NCI-H2107 treated with DMSO at 0.1 percent for 48 hours (cell line): ENCODE data around the gene SLC2A11.
"Not testable (repeated sequence)": the region's sequence is repeated elsewhere in the genome, so short reads cannot be mapped to it uniquely, and the experiment has no call there.

Source experiments
- DNase-seq: peaks from one replicate; lab custom pipeline; 2025; ENCODE audit not compliant: unreplicated experiment; lab: John Stamatoyannopoulos, UW

The SLC2A11 gene

GRCh38 chr22:23884140-23884539 lies 26.5 kb downstream of the SLC2A11 start:
- no peak for DNase-seq

GRCh38 chr22:23888615-23889401 lies 31.1 kb downstream of the SLC2A11 start:
- no peak for DNase-seq

DNA sequence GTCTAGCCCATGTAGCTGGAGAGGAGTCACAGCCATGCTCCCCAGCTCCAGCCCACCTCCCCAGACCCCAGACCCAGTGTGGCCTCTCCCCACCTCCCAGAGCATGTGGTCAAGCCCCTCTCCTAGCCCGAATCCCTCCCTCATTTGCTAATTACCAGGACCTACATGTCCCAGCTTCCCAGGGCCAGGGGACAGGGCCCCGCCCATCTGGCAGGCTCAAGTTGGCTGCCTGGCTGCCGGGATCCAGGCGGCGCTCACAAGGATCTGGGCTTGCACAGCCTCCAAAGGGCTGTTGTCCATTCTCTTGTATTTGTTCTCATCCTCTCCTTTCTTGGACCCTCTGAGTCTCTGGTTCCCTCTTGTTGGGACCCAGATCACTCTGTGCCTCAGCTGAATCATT lies 31.9 kb downstream of the SLC2A11 start:
- no peak for DNase-seq

DNA sequence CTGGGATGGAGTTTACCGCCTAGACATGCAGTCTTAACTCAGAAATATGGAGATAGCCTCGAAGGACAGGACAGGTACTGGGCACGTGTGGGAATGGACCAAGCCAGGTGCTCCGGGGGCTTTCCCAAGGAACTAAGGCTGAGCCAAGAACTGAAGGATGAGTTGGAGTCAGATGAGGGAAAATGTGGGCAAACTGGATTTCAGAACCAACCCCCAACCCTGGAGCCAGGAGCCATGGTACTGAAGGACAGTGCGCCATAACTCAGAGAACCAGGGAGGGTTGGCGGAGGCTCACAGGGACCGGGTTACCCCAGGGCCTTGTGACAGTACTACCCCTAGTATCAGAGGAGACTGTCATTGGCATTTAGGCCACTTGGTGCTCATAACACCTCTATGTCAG lies 34.1 kb downstream of the SLC2A11 start:
- DNase-seq = no peak

- no peak for DNase-seq
These were observed 34.5 kb downstream of the SLC2A11 start for GRCh38 chr22:23892130-23892529.

DNA sequence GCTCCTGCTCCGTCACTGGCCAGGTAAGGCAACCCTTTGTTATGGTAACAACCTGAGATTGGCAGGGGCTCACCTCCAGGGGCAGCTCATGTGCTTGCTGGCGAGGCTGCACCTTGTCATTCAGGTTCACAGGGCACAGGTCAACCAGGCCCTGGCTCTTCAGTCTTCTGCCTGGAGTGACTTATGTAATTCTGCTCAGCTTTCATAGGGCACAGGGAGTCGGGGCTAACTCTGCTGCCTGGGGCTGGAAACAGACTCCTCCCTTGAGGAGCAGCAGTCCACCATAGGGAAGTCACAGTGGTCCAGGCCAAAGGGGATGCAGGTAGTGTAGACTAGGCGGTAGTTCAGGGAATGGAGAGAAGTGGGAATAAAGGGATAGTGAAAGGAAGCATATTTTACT lies 35.0 kb downstream of the SLC2A11 start:
- no peak for DNase-seq

GRCh38 chr22:23893121-23893944 lies 35.7 kb downstream of the SLC2A11 start:
- DNase-seq = no peak

GRCh38 chr22:23893945-23894709 lies 36.5 kb downstream of the SLC2A11 start, which contains the start of gene MIF:
Gene MIF (plus strand): TSS chr22:23894383. CDS start chr22:23894475, 92 bp downstream.
- DNase-seq = peak; percentile 79

DNA sequence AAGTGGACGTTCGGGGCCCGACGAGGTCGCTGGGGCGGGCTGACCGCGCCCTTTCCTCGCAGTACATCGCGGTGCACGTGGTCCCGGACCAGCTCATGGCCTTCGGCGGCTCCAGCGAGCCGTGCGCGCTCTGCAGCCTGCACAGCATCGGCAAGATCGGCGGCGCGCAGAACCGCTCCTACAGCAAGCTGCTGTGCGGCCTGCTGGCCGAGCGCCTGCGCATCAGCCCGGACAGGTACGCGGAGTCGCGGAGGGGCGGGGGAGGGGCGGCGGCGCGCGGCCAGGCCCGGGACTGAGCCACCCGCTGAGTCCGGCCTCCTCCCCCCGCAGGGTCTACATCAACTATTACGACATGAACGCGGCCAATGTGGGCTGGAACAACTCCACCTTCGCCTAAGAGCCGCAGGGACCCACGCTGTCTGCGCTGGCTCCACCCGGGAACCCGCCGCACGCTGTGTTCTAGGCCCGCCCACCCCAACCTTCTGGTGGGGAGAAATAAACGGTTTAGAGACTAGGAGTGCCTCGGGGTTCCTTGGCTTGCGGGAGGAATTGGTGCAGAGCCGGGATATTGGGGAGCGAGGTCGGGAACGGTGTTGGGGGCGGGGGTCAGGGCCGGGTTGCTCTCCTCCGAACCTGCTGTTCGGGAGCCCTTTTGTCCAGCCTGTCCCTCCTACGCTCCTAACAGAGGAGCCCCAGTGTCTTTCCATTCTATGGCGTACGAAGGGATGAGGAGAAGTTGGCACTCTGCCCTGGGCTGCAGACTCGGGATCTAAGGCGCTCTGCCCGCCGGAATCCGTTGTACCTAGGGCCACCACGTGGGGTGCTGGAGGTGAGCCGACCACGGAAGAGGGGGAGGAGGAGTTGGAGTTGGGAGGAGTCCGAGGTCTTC lies 37.3 kb downstream of the SLC2A11 start:
- peak; percentile 15 for DNase-seq

DNA sequence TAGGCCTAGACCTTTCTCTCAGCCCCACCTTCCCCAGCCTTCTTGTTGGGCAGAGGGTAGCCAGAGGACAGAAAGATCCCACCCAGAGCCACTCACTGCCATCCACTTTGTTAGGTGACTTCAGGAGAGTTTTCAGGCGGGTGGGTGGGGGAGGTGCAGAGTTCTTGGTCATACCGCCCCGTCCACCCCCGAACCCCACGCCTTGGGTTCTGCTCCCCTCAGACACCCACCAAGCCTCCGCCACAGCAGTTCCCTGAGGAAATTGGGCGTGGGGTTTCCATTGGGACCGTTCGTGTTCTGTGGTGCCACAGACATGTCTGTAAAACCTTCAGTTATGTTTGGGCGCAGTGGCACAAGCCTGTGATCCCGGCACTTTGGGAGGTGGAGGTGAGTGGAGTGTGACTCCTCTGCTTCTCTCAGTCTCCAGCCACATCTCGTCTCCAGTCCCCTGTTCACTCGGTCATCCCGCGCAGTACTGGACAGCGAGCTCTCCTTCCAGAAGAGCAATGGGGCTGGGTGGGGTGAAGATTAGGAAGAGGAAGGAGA lies 38.0 kb downstream of the SLC2A11 start:
- DNase-seq = no peak

GRCh38 chr22:23896166-23896522 lies 38.5 kb downstream of the SLC2A11 start:
- no peak for DNase-seq

DNA sequence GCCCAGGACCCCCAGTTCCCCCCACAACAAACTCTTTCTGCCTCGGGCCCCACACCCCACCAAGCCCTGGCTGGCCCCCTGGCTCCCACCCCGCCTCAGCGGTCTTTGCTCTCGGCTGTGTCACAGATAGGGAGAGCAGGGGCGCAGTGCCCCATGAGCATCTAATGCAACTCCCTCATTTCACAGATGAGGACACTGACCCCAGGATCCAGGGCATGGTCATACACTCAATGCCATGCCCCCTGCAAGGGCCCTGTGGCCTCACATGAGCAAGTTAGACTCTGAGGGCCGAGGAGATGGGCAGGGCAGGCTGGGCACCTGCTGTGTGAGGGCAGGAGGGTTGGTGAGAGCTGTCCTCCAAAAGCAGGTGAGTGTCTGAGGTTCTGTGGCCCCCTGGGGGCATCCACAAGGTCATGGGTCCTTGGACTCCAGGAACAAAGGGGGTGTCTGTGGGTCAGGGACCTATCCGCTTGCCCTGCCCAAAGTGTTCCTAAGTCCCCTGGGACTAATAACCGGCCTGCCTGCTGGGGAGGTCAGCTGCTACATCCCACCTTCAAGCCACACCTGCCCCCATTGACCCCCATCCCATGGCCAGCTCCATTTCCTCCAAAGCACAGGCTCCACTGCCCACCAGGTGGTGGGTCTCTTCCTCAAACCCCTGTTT lies 39.0 kb downstream of the SLC2A11 start:
- DNase-seq = no peak

GRCh38 chr22:23897320-23897719 lies 39.6 kb downstream of the SLC2A11 start:
- no peak for DNase-seq

DNA sequence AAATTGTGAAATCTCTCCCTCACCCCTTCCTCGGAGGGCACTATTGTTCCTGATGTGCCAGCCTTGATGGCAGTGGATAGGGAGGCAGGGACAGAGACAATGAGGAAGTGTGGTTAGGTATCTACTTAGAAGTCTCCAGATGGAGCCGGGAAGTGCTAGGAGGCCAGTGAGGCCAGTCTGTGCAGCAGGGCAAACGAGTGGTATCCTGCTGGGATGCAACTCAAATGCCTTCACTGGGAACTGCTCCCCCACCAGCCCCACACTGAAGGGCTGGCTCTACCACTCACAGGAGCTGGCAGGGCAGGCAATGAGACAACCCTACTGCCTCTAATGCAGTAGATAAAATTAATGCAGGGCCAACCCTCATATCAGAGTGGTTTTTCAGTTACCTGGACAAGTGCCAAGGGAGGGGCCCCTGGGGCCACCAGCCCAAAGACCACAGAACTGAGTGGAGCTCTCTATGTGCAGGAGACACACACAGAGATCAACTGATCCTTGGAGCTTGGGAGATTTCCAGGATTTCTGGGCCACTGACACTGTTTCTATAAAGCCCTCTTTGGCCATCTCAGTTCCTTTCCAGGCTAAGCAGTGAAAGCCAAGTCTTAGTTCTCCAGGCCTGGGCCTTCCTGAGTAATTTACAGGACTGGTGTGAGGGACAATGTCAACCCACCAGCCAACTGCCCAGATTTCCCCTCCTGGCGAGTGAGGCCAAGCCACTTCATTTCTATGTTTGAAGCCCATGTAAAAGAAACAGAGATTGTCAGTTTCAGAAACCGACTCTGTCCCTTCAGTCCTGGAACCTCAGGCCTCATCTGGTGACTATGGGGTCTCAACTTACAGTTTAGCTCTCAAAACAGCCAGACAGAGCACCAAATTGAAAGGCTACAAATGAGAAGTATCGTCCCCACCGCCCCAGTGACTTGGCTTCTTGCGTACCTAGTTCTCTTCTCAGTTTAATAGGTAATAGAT lies 40.6 kb downstream of the SLC2A11 start:
- DNase-seq = no peak

DNA sequence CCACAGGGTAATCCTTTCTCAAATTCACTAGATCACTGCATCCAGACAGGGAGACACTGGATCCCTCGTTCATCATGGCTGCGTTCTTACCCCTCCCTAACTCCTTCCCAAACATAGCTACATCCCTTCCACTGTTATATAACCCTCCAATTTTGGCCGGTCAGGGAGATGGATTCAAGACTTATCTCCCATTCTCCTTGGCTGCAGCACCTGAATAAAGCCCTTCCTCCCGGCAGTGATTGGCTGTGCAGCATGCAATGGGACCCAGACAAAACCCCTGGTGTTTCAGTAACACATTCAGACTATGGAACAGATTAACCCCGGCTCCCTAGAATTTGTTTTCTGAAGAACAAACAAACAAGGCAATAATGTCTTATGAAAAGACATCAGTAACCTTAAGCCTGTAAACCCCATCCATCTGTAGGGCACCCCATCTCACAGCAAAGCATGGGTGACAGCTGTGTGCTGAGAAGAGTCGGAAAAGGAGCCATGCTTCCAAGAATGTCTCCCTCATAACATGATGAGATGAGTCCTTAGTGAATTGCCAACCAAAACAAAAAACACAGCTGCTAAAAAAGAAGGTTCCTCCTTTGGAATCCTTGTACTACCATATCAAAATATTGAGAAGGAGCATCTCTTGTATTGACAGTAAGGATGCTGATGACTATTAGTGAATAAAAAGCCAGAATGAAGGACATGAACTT lies 41.5 kb downstream of the SLC2A11 start:
- DNase-seq = no peak

DNA sequence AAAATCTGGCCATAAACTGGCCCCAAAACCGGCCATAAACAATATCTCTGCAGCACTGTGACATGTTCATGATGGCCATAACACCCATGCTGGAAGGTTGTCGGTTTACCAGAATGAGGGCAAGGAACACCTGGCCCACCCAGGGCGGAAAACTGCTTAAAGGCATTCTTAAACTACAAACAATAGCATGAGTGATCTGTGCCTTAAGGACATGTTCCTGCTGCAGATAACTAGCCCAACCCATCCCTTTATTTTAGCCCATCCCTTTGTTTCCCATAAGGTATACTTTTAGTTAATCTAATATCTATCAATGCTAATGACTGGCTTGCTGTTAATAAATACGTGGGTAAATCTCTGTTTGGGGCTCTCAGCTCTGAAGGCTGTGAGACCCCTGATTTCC lies 42.6 kb downstream of the SLC2A11 start:
- not testable (repeated sequence) for DNase-seq

DNA sequence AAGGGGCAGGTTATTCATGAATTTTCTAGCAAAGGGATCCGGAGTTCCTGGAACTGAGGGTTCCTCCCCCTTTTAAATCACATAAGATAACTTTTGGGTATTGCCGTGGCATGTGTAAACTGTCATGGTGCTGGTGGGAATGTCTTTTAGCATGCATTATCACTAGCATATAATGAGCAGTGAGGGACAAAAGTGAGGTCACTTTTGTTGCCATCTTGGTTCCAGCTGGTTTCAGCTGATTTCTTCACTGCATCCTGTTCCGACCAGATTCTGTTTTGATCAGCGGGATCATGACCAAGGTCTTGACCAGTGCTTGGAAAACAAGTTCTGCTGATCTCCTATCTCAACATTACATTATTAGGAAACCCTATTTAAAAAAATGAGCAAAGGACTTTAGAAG lies 43.9 kb downstream of the SLC2A11 start:
- no peak for DNase-seq
